Osteocyte (in vitro differentiated cells): ENCODE results near the gene HGD. TPM values are rescaled to one million over a fixed set of nuclear protein-coding genes. Genes with fewer than 3 reads are reported as not detected.
"Not testable (repeated sequence)": the region's sequence is repeated elsewhere in the genome, so short reads cannot be mapped to it uniquely, and the experiment has no call there.

Experiments used
- DNase-seq: peaks from one replicate; pipeline ENCODE4 v3.0.0; 2021; ENCODE audit warnings: mixed read lengths; ENCODE audit not compliant: unreplicated experiment; ENCODE audit errors: extremely low spot score
- H3K27ac Mint-ChIP-seq: one replicate; pipeline ENCODE4 v1.8.0; 2021; ENCODE audit warnings: mild to moderate bottlenecking, mixed read lengths; ENCODE audit not compliant: unreplicated experiment
- H3K27me3 Mint-ChIP-seq: one replicate; pipeline ENCODE4 v1.8.0; 2021; ENCODE audit warnings: mixed read lengths; ENCODE audit not compliant: unreplicated experiment
- H3K36me3 Mint-ChIP-seq: one replicate; pipeline ENCODE4 v1.8.0; 2021; ENCODE audit warnings: mixed read lengths; ENCODE audit not compliant: unreplicated experiment
- H3K4me1 Mint-ChIP-seq: one replicate; pipeline ENCODE4 v1.8.0; 2021; ENCODE audit warnings: mixed read lengths; ENCODE audit not compliant: unreplicated experiment
- H3K4me3 Mint-ChIP-seq: one replicate; pipeline ENCODE4 v1.8.0; 2021; ENCODE audit warnings: mild to moderate bottlenecking, moderate library complexity, mixed read lengths; ENCODE audit not compliant: unreplicated experiment
- H3K9me3 Mint-ChIP-seq: one replicate; pipeline ENCODE4 v1.8.0; 2021; ENCODE audit warnings: mixed read lengths; ENCODE audit not compliant: unreplicated experiment
- total RNA-seq: library from RNA; stranded (reverse); gene quantifications from 2 replicates; pipeline ENCODE4 v1.2.1, GENCODE V29; 2021
- TF ChIP-seq, protein P1 (sequence below): fragments of 200-600 bp; sonication (generic); IDR thresholded peaks from 2 replicates; pipeline ENCODE4 v1.5.0; 2021; ENCODE audit warnings: antibody characterized with exemption, mild to moderate bottlenecking, moderate library complexity

Gene HGD
- total RNA-seq, 1 donor from 2014 or later = 0.27 TPM

DNA sequence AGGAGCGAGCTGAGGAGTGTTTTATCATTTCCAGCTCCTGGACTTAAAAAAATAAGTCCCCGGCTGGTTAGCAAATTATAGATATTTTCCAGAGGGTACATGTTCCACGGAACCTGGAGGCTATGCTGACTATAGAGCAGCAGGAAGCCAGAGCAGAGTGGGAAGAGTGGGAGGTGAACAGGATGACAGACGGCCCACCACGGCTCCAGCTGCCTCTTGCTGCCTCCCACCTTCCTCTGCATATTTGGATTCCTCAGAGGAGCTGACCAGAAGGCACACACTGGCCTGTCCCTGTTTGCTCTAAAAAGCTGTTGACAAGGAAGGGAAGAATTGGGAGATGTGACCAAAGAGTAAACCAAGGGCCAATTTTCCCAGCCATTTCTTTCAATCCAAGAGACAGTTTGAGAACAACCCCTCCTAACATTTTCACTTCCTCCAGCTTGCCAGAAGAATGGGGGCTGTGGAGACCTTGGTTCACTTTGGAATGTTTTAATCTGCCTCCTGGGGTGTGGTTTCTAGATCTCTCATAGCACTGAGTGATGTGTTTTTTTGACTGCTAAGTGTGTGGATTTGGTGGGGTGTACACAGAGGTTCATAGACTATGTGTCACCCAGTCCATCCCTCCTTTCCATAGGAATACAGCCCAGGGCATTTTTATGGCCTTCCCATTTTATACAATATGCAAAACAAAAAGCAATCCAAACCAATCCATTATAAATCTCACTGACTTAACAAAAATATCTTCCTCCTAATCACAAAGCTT lies 36.8 kb downstream of the HGD start:
- TF ChIP-seq, protein P1, sequence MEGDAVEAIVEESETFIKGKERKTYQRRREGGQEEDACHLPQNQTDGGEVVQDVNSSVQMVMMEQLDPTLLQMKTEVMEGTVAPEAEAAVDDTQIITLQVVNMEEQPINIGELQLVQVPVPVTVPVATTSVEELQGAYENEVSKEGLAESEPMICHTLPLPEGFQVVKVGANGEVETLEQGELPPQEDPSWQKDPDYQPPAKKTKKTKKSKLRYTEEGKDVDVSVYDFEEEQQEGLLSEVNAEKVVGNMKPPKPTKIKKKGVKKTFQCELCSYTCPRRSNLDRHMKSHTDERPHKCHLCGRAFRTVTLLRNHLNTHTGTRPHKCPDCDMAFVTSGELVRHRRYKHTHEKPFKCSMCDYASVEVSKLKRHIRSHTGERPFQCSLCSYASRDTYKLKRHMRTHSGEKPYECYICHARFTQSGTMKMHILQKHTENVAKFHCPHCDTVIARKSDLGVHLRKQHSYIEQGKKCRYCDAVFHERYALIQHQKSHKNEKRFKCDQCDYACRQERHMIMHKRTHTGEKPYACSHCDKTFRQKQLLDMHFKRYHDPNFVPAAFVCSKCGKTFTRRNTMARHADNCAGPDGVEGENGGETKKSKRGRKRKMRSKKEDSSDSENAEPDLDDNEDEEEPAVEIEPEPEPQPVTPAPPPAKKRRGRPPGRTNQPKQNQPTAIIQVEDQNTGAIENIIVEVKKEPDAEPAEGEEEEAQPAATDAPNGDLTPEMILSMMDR = no peak
- no peaks in the 10 kb centered on the region for H3K27me3 Mint-ChIP-seq
- H3K27ac Mint-ChIP-seq = peak overlapping the region; percentile 42
- no peaks in the 10 kb centered on the region for H3K36me3 Mint-ChIP-seq
- DNase-seq = no peak
- H3K4me3 Mint-ChIP-seq = no peak overlapping the region
- peaks cover 29% of the 10 kb centered on the region for H3K4me1 Mint-ChIP-seq
- no peaks in the 10 kb centered on the region for H3K9me3 Mint-ChIP-seq

- peaks cover 26% of the 10 kb centered on the region for H3K4me1 Mint-ChIP-seq
- H3K4me3 Mint-ChIP-seq = no peak overlapping the region
- no peaks in the 10 kb centered on the region for H3K36me3 Mint-ChIP-seq
Measured at GRCh38 chr3:120642368-120642948, 39.6 kb downstream of the HGD start.

GRCh38 chr3:120641696-120642246 lies 40.3 kb downstream of the HGD start:
- Mint-ChIP-seq H3K4me3 (no peak overlapping the region), H3K4me1 (peaks cover 22% of the 10 kb centered on the region), H3K27me3 (no peaks in the 10 kb centered on the region), H3K27ac (no peak overlapping the region), H3K36me3 (no peaks in the 10 kb centered on the region), H3K9me3 (no peaks in the 10 kb centered on the region)
- no peak for DNase-seq
- TF ChIP-seq, protein P1 = no peak

More at GRCh38 chr3:120642368-120642948, 39.6 kb downstream of the HGD start:
- H3K9me3 Mint-ChIP-seq = no peaks in the 10 kb centered on the region
- TF ChIP-seq, protein P1 = no peak
- no peak for DNase-seq
- no peak overlapping the region for H3K27ac Mint-ChIP-seq
- H3K27me3 Mint-ChIP-seq = no peaks in the 10 kb centered on the region

- Mint-ChIP-seq H3K27me3 (no peaks in the 10 kb centered on the region), H3K4me3 (no peak overlapping the region), H3K27ac (no peak overlapping the region), H3K4me1 (peaks cover 11% of the 10 kb centered on the region), H3K36me3 (no peaks in the 10 kb centered on the region), H3K9me3 (no peaks in the 10 kb centered on the region)
- TF ChIP-seq, protein P1 = no peak
- DNase-seq = no peak
Measured at GRCh38 chr3:120640231-120640630, 41.8 kb downstream of the HGD start.

DNA sequence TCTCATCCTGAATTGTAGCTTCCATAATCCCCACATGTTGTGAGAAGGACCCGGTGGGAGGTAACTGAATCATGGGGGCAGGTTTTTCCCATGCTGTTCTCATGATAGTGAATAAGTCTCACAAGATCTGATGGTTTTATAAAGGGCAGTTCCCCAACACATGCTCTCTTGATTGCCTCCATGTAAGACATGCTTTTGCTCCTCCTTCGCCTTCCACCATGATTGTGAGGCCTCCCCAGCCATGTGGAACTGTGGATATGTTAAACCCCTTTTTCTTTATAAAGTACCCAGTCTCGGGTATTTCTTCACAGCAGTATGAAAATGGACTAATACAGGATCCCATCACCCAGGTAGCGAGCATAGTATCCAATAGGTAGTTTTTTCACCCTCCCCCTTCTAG lies 43.2 kb downstream of the HGD start:
- not testable (repeated sequence) for H3K4me3 Mint-ChIP-seq, DNase-seq, H3K27me3 Mint-ChIP-seq, H3K4me1 Mint-ChIP-seq, H3K9me3 Mint-ChIP-seq, H3K36me3 Mint-ChIP-seq, H3K27ac Mint-ChIP-seq
